SK-N-SH treated with all-trans-retinoic acid at 6 μM for 48 hours (cell line): ENCODE results near the gene GNRHR.

ENCODE experiments used
- ARNTL ChIP-seq: fragments of 450-650 bp; formaldehyde crosslinking; IDR thresholded peaks from 2 replicates; pipeline ENCODE4 v1.5.0; 2020; ENCODE audit warnings: low read depth, mild to moderate bottlenecking, moderate library complexity, borderline replicate concordance
- CSDC2 ChIP-seq: fragments of 250-450 bp; sonication (Bioruptor Pico); IDR thresholded peaks from 2 replicates; pipeline ENCODE4 v1.5.0; 2020; ENCODE audit warnings: mild to moderate bottlenecking, moderate library complexity
- ISL1 ChIP-seq: fragments of 250-450 bp; sonication (Bioruptor Pico); IDR thresholded peaks from 2 replicates; pipeline ENCODE4 v2.1.2; 2022; ENCODE audit warnings: mild to moderate bottlenecking, moderate library complexity
- OSR1 ChIP-seq: fragments of 250-450 bp; sonication (Bioruptor Pico); IDR thresholded peaks from 2 replicates; pipeline ENCODE4 v1.8.0; 2022; ENCODE audit warnings: moderate library complexity, mild to moderate bottlenecking, inconsistent platforms
- RARB ChIP-seq: fragments of 250-450 bp; sonication (Bioruptor Pico); IDR thresholded peaks from 2 replicates; pipeline ENCODE4 v1.8.0; 2021; ENCODE audit warnings: mild to moderate bottlenecking, moderate library complexity
- TOX ChIP-seq: fragments of 250-450 bp; sonication (Bioruptor Pico); IDR thresholded peaks from 2 replicates; pipeline ENCODE4 v1.8.0; 2021; ENCODE audit warnings: mild to moderate bottlenecking, moderate library complexity, borderline replicate concordance
- ZC3H10 ChIP-seq: fragments of 250-450 bp; sonication (Bioruptor Pico); IDR thresholded peaks from 2 replicates; pipeline ENCODE4 v1.5.1; 2021; ENCODE audit warnings: mild to moderate bottlenecking, moderate library complexity
- ZFP30 ChIP-seq: fragments of 450-650 bp; formaldehyde crosslinking; IDR thresholded peaks from 2 replicates; pipeline ENCODE4 v1.5.0; 2022; ENCODE audit warnings: mild to moderate bottlenecking, moderate library complexity
- TF ChIP-seq, protein P1 (sequence below): fragments of 250-450 bp; sonication (Bioruptor Pico); IDR thresholded peaks from 2 replicates; pipeline ENCODE4 v1.8.0; 2020; ENCODE audit warnings: mild to moderate bottlenecking, moderate library complexity, borderline replicate concordance
- TF ChIP-seq, protein P2 (sequence below): fragments of 250-450 bp; sonication (Bioruptor Pico); IDR thresholded peaks from 2 replicates; pipeline ENCODE4 v1.5.1; 2021; ENCODE audit warnings: mild to moderate bottlenecking, moderate library complexity
- TF ChIP-seq, protein P3 (sequence below): fragments of 250-450 bp; sonication (Bioruptor Pico); IDR thresholded peaks from 2 replicates; pipeline ENCODE4 v1.5.0; 2020; ENCODE audit warnings: mild to moderate bottlenecking, moderate library complexity

DNA sequence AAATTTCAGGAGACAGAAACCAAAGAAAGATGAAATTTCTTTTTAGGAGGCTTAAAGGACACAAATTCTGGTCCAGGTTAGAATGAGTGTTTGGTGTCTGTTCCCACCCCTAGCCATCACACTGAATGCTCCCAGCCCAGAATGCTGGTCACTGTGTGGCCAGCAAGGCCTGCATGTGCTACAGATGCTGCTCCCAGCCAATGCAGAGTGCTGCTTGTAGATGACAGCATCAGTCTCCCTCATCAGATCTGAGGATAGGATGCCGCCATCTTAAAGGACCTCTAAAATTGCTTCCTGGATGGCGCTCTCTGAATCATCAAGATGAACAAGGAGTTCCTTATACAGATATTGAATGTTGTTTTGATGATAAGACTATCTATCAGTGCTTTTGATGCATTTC lies 35.3 kb downstream of the GNRHR start:
- TF ChIP-seq, protein P1, sequence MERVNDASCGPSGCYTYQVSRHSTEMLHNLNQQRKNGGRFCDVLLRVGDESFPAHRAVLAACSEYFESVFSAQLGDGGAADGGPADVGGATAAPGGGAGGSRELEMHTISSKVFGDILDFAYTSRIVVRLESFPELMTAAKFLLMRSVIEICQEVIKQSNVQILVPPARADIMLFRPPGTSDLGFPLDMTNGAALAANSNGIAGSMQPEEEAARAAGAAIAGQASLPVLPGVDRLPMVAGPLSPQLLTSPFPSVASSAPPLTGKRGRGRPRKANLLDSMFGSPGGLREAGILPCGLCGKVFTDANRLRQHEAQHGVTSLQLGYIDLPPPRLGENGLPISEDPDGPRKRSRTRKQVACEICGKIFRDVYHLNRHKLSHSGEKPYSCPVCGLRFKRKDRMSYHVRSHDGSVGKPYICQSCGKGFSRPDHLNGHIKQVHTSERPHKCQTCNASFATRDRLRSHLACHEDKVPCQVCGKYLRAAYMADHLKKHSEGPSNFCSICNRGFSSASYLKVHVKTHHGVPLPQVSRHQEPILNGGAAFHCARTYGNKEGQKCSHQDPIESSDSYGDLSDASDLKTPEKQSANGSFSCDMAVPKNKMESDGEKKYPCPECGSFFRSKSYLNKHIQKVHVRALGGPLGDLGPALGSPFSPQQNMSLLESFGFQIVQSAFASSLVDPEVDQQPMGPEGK (CRISPR knock-in tag) = no peak
- TF ChIP-seq, protein P2, sequence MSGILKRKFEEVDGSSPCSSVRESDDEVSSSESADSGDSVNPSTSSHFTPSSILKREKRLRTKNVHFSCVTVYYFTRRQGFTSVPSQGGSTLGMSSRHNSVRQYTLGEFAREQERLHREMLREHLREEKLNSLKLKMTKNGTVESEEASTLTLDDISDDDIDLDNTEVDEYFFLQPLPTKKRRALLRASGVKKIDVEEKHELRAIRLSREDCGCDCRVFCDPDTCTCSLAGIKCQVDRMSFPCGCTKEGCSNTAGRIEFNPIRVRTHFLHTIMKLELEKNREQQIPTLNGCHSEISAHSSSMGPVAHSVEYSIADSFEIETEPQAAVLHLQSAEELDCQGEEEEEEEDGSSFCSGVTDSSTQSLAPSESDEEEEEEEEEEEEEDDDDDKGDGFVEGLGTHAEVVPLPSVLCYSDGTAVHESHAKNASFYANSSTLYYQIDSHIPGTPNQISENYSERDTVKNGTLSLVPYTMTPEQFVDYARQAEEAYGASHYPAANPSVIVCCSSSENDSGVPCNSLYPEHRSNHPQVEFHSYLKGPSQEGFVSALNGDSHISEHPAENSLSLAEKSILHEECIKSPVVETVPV (CRISPR knock-in tag) = no peak
- TF ChIP-seq TOX (CRISPR knock-in tag) = no peak
- TF ChIP-seq ZFP30 = no peak
- TF ChIP-seq CSDC2 (CRISPR knock-in tag) = no peak
- TF ChIP-seq ARNTL (CRISPR knock-in tag) = no peak
- TF ChIP-seq, protein P3, sequence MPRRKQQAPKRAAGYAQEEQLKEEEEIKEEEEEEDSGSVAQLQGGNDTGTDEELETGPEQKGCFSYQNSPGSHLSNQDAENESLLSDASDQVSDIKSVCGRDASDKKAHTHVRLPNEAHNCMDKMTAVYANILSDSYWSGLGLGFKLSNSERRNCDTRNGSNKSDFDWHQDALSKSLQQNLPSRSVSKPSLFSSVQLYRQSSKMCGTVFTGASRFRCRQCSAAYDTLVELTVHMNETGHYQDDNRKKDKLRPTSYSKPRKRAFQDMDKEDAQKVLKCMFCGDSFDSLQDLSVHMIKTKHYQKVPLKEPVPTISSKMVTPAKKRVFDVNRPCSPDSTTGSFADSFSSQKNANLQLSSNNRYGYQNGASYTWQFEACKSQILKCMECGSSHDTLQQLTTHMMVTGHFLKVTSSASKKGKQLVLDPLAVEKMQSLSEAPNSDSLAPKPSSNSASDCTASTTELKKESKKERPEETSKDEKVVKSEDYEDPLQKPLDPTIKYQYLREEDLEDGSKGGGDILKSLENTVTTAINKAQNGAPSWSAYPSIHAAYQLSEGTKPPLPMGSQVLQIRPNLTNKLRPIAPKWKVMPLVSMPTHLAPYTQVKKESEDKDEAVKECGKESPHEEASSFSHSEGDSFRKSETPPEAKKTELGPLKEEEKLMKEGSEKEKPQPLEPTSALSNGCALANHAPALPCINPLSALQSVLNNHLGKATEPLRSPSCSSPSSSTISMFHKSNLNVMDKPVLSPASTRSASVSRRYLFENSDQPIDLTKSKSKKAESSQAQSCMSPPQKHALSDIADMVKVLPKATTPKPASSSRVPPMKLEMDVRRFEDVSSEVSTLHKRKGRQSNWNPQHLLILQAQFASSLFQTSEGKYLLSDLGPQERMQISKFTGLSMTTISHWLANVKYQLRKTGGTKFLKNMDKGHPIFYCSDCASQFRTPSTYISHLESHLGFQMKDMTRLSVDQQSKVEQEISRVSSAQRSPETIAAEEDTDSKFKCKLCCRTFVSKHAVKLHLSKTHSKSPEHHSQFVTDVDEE (CRISPR knock-in tag) = no peak
- no peak for TF ChIP-seq ISL1 (CRISPR knock-in tag)
- TF ChIP-seq OSR1 (CRISPR knock-in tag) = no peak
- no peak for TF ChIP-seq RARB (CRISPR knock-in tag)
- TF ChIP-seq ZC3H10 (CRISPR knock-in tag) = no peak
